Suppressor macrophage treated with lipopolysaccharide for 1 hour (primary cell): Measurements from ENCODE around the gene MED13.
"Not testable (repeated sequence)": the region's sequence is repeated elsewhere in the genome, so short reads cannot be mapped to it uniquely, and the experiment has no call there.

Experiments used
- DNase-seq, 3 donors: peaks; one replicate each; pipeline ENCODE4 v3.0.0-alpha.2; 2020 to 2022

MED13 gene

DNA sequence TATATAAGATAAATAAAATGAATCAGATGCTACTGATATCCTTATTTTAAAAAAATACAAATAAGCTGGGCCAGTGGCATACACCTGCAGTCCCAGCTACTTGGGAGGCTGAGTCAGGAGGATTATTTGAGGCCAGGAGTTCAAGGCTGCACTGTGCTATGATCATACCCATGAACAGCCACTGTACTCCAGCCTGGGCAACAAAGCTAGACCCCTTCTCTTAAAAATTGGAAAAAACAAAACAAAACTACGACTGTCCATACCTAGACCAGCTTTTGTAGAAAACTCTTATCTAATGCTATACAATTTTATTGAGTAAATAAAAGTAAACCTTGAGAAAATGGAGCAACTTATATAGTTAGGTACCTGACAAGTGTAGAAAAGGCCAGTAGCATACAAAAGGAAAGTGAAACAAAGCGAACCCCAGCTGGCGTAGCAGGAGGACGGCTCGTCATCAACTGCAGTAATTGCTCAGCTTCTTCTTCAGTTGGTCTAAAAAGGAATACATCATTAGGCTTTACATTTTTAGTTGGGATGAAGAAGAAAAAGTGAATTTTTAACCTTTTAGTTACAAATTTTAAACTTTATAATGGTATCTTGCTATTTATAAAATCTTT, 160.9 kb downstream of the MED13 start:
- no peak for DNase-seq

DNA sequence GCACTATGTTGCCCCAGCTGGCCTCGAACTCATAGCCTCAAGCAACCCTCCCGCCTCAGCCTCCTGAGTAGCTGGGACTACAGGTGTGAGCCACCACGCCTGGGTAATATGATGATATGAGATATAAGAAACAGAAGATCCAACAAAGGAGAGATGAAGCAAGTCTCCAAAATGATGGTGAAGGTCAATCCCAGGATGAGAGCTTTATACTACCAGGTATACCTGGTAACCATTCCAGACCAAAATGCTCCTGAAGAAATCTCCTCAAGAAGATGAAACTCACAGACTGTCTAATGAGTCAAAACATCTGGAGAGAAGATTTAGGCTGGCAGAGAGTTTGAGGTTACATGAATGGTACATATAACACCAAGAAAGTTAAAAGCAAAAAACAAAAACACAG, 161.8 kb downstream of the MED13 start:
- DNase-seq, result no peak

DNA sequence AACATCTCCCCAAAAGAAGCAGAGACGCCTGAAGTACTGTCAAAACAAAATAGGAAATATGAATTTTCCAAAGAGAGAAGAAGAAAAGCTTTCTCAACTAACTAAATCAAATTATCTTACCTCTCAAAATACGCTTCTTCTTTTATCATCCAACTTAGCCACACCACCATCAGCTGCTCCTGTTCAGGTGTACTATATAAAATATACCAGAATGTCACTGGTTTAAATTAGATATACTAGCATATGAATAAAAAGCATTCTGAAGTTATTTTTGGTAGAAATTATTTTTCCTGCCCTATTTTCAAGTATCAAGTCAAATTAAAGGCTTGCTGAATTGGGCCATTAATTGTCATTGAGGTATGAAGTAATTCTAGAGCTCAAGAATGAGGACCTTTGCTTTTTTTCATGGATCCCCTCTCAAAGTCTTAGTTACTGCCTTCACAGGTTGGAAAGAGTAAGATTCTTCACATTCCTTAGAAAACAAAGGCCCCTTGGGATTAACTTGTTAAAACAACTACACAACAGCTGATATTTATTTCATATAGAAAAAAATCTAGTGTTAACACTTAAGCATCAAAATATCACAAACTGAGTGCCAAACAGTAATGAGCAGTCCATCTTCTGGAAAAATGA, 167.4 kb downstream of the MED13 start:
- DNase-seq, result no peak

GRCh38 chr17:61895391-61895790, 169.7 kb downstream of the MED13 start:
- DNase-seq, result no peak

DNA sequence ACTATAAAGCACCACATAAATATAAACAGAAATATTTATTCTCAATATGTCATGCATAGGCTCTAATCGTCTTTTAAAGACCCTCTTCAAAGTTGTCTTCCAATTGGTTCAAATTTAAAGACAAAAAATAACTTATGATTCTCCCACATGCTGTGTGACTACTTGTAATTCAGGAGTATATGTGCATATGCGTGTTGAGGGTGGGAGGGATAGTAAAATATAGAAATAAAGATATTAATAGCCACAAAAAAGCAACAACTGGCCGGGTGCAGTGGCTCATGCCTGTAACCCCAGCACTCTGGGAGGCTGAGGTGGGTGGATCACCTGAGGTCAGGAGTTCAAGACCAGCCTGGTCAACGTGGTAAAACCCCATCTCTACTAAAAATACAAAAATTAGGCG, 170.8 kb downstream of the MED13 start:
- DNase-seq, result not testable (repeated sequence)
